MCF 10A (cell line): Measurements from ENCODE around the gene ARNT2. TPM values are rescaled to one million over a fixed set of nuclear protein-coding genes. Genes with fewer than 3 reads are reported as not detected.

Source experiments
- BruUV-seq: library from RNA; stranded (reverse); fragments of 400-500 nt; replicated peaks from 2 replicates; lab custom pipeline; 2021; lab: Mats Ljungman, UMichigan
- CTCF ChIA-PET: fragments of 300-600 bp; sonication (Branson Sonifier 250); formaldehyde crosslinking; extraction: SDS; loops from one replicate; lab custom pipeline; 2021; ENCODE audit warnings: antibody characterized with exemption, inconsistent platforms; lab: Yijun Ruan, JAX
- POLR2A ChIA-PET: fragments of 300-600, 350-650 bp; sonication (Branson Sonifier 250); formaldehyde crosslinking; extraction: SDS; loops from one replicate; lab custom pipeline; 2020; ENCODE audit warnings: antibody characterized with exemption, inconsistent platforms; lab: Yijun Ruan, JAX
- DNase-seq: peaks from one replicate; pipeline ENCODE4 v3.0.0-alpha.2; 2018; ENCODE audit not compliant: unreplicated experiment
- H3K27ac Mint-ChIP-seq: one replicate; pipeline ENCODE4 v1.8.0; 2022; ENCODE audit warnings: mild to moderate bottlenecking, low read depth, mixed read lengths; ENCODE audit not compliant: unreplicated experiment
- H3K27me3 Mint-ChIP-seq: one replicate; pipeline ENCODE4 v1.8.0; 2022; ENCODE audit warnings: mixed read lengths; ENCODE audit not compliant: insufficient read depth, unreplicated experiment
- H3K36me3 Mint-ChIP-seq: one replicate; pipeline ENCODE4 v1.8.0; 2022; ENCODE audit warnings: mild to moderate bottlenecking, moderate library complexity, mixed read lengths; ENCODE audit not compliant: insufficient read depth, unreplicated experiment
- H3K4me1 Mint-ChIP-seq: one replicate; pipeline ENCODE4 v1.8.0; 2022; ENCODE audit warnings: mixed read lengths; ENCODE audit not compliant: insufficient read depth, unreplicated experiment
- H3K4me3 Mint-ChIP-seq: one replicate; pipeline ENCODE4 v1.8.0; 2022; ENCODE audit warnings: mild to moderate bottlenecking, moderate library complexity, mixed read lengths; ENCODE audit not compliant: unreplicated experiment
- H3K9me3 Mint-ChIP-seq: one replicate; pipeline ENCODE4 v1.8.0; 2022; ENCODE audit warnings: mixed read lengths; ENCODE audit not compliant: unreplicated experiment
- CTCF ChIP-seq: fragments of 200-600 bp; IDR thresholded peaks from one replicate; pipeline ENCODE4 v1.8.0; 2022; ENCODE audit warnings: antibody characterized with exemption, mild to moderate bottlenecking; ENCODE audit not compliant: unreplicated experiment
- intact Hi-C: fragments of 100-400 bp; cut with micrococcal nuclease; formaldehyde crosslinking; loops from 2 replicates; pipeline ENCODE4 v1.14.1; 2022
- total RNA-seq: library from RNA; stranded (reverse); gene quantifications from 2 replicates; pipeline ENCODE4 v1.2.3, GENCODE V29; 2022

Gene ARNT2
- total RNA-seq, 1 experiment from 2014 or later, result 1.6 TPM

GRCh38 chr15:80618685-80619400, 214.7 kb downstream of the ARNT2 start:
- CTCF ChIA-PET, result interaction anchor here (0.6 to 4.4 kb wide), 14 partner anchors 11 to 1571 kb away, joined by 3 to 51 read pairs (median 4); partner anchors contain the start of gene CEMIP
- Mint-ChIP-seq H3K4me1 (peaks cover 24% of the 10 kb centered on the region), H3K9me3 (no peaks in the 10 kb centered on the region), H3K36me3 (no peaks in the 10 kb centered on the region), H3K27ac (no peak overlapping the region), H3K27me3 (no peaks in the 10 kb centered on the region), H3K4me3 (no peak overlapping the region)
- no peak for TF ChIP-seq CTCF
- BruUV-seq, result no TSS peak
- intact Hi-C loops, result no loop called here
- POLR2A ChIA-PET, result interaction anchor here (0.7 to 1.6 kb wide), 4 partner anchors 10 to 161 kb away, joined by 3 to 5 read pairs (median 3); no protein-coding TSS in a partner anchor
- DNase-seq, result no peak

- Mint-ChIP-seq H3K27me3 (no peaks in the 10 kb centered on the region), H3K9me3 (no peaks in the 10 kb centered on the region), H3K36me3 (no peaks in the 10 kb centered on the region), H3K4me3 (no peak overlapping the region), H3K27ac (no peak overlapping the region), H3K4me1 (peaks cover 24% of the 10 kb centered on the region)
- TF ChIP-seq CTCF, result no peak
- ChIA-PET POLR2A (interaction anchor here (0.5 to 2.2 kb wide), 8 partner anchors 11 to 469 kb away, joined by 3 to 9 read pairs (median 4); partner anchors contain the start of gene ABHD17C), CTCF (interaction anchor here (0.7 to 4.4 kb wide), 16 partner anchors 10 to 1570 kb away, joined by 3 to 51 read pairs (median 4); partner anchors contain the start of gene CEMIP)
- DNase-seq, result no peak
- intact Hi-C loops, result no loop called here
- BruUV-seq, result no TSS peak
Measured at GRCh38 chr15:80619680-80620079, 215.5 kb downstream of the ARNT2 start.

- CTCF ChIA-PET, result interaction anchor here (0.7 to 4.4 kb wide), 17 partner anchors 10 to 349 kb away, joined by 3 to 51 read pairs (median 3); partner anchors contain the start of genes ABHD17C and CEMIP
- intact Hi-C loops, result no loop called here
Measured at GRCh38 chr15:80620141-80620540, 216.0 kb downstream of the ARNT2 start.

More at GRCh38 chr15:80620141-80620540, 216.0 kb downstream of the ARNT2 start:
- no peak for DNase-seq
- Mint-ChIP-seq H3K27me3 (no peaks in the 10 kb centered on the region), H3K27ac (no peak overlapping the region), H3K36me3 (no peaks in the 10 kb centered on the region), H3K9me3 (no peaks in the 10 kb centered on the region), H3K4me3 (no peak overlapping the region), H3K4me1 (peaks cover 22% of the 10 kb centered on the region)
- POLR2A ChIA-PET, result interaction anchor here (0.5 to 2.2 kb wide), 7 partner anchors 11 to 470 kb away, joined by 3 to 9 read pairs (median 4); partner anchors contain the start of gene ABHD17C
- no peak for TF ChIP-seq CTCF
- BruUV-seq, result no TSS peak
